Panc1 (cell line): ENCODE measurements around the gene ZFP30.

ENCODE experiments used
- POLR2AphosphoS5 ChIP-seq: IDR thresholded peaks from 2 replicates; pipeline ENCODE4 v1.6.1; 2012; ENCODE audit warnings: mild to moderate bottlenecking, low read depth, low read length, moderate library complexity
- SIN3A ChIP-seq: IDR thresholded peaks from 2 replicates; pipeline ENCODE4 v1.6.1; 2012; ENCODE audit warnings: low read depth, mild to moderate bottlenecking, low read length, moderate library complexity, borderline replicate concordance; ENCODE audit not compliant: insufficient read depth
- TCF7L2 ChIP-seq: IDR thresholded peaks from 2 replicates; pipeline ENCODE4 v1.6.1; 2011; ENCODE audit warnings: mild to moderate bottlenecking, low read depth, low read length, inconsistent platforms
- TF ChIP-seq, protein P1 (sequence below): fragments of 450-650 bp; IDR thresholded peaks from 2 replicates; pipeline ENCODE4 v1.5.1; 2017; ENCODE audit warnings: mild to moderate bottlenecking

- TF ChIP-seq, protein P1, sequence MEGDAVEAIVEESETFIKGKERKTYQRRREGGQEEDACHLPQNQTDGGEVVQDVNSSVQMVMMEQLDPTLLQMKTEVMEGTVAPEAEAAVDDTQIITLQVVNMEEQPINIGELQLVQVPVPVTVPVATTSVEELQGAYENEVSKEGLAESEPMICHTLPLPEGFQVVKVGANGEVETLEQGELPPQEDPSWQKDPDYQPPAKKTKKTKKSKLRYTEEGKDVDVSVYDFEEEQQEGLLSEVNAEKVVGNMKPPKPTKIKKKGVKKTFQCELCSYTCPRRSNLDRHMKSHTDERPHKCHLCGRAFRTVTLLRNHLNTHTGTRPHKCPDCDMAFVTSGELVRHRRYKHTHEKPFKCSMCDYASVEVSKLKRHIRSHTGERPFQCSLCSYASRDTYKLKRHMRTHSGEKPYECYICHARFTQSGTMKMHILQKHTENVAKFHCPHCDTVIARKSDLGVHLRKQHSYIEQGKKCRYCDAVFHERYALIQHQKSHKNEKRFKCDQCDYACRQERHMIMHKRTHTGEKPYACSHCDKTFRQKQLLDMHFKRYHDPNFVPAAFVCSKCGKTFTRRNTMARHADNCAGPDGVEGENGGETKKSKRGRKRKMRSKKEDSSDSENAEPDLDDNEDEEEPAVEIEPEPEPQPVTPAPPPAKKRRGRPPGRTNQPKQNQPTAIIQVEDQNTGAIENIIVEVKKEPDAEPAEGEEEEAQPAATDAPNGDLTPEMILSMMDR: no peak
- no peak for TF ChIP-seq SIN3A
- no peak for TF ChIP-seq POLR2AphosphoS5
- TF ChIP-seq TCF7L2: no peak
Observed at GRCh38 chr19:37654118-37654517, 1.1 kb downstream of the ZFP30 start.
